ENCODE data around the gene RBL2. TPM values are rescaled to one million over a fixed set of nuclear protein-coding genes. Genes with fewer than 3 reads are reported as not detected.

Gene RBL2, protein sequence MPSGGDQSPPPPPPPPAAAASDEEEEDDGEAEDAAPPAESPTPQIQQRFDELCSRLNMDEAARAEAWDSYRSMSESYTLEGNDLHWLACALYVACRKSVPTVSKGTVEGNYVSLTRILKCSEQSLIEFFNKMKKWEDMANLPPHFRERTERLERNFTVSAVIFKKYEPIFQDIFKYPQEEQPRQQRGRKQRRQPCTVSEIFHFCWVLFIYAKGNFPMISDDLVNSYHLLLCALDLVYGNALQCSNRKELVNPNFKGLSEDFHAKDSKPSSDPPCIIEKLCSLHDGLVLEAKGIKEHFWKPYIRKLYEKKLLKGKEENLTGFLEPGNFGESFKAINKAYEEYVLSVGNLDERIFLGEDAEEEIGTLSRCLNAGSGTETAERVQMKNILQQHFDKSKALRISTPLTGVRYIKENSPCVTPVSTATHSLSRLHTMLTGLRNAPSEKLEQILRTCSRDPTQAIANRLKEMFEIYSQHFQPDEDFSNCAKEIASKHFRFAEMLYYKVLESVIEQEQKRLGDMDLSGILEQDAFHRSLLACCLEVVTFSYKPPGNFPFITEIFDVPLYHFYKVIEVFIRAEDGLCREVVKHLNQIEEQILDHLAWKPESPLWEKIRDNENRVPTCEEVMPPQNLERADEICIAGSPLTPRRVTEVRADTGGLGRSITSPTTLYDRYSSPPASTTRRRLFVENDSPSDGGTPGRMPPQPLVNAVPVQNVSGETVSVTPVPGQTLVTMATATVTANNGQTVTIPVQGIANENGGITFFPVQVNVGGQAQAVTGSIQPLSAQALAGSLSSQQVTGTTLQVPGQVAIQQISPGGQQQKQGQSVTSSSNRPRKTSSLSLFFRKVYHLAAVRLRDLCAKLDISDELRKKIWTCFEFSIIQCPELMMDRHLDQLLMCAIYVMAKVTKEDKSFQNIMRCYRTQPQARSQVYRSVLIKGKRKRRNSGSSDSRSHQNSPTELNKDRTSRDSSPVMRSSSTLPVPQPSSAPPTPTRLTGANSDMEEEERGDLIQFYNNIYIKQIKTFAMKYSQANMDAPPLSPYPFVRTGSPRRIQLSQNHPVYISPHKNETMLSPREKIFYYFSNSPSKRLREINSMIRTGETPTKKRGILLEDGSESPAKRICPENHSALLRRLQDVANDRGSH
- total RNA-seq = 22.4 and 27.9 TPM in 2 replicates

DNA sequence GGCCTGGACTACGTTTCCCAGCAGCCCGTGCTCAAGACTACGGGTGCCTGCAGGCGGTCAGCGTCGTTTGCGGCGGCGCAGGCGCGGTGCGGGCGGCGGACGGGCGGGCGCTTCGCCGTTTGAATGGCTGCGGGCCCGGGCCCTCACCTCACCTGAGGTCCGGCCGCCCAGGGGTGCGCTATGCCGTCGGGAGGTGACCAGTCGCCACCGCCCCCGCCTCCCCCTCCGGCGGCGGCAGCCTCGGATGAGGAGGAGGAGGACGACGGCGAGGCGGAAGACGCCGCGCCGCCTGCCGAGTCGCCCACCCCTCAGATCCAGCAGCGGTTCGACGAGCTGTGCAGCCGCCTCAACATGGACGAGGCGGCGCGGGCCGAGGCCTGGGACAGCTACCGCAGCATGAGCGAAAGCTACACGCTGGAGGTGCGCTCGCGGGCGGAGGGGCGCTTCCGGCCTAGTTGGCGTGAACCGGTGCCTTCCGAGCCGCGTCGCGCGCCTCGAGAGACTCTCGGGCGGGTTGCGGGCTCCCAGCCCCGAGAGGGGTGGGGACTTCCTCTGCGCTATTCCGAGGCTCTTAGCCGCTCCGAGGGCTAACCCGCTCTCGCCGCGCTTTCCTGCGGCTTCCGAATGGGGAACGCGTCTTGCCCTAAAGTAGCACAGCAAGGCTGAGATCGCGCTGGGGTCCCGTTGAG, at the start of gene RBL2:
RBL2 (plus strand) TSS at position 95 of the 689 bp plus-strand sequence; CDS start at position 181, 86 bp downstream.

GRCh38 chr16:53502331-53503269, 68.3 kb downstream of the RBL2 start, which contains the start of gene AKTIP:
AKTIP (minus strand) TSS chr16:53503209; CDS start chr16:53500259, 2,950 bp downstream.

Other genes with a start within 250 kb of the RBL2 start
- 14.3 and 14.9 TPM in 2 replicates for gene AKTIP, start 68.7 kb downstream of the RBL2 start, total RNA-seq

Measured in bronchus fibroblast of lung (primary cell).